Activated naive CD4-positive, alpha-beta T cell treated with anti-CD3 and anti-CD28 coated beads, Interleukin-2, amount 10 ng/mL, durations not matched to agents 7 days and 5 days (primary cell): Measurements from ENCODE around the gene ERCC1.

Experiments
- CTCF ChIA-PET: fragments of 350-600 bp; sonication (Branson Sonifier 250); formaldehyde crosslinking; loops from one replicate; lab custom pipeline; 2021; ENCODE audit warnings: antibody characterized with exemption; lab: Charles Lee
- DNase-seq: peaks from one replicate; pipeline ENCODE4 v3.0.0-alpha.2; 2020
- H3K27ac Mint-ChIP-seq: one replicate; pipeline ENCODE4 v1.8.0; 2021; ENCODE audit warnings: mild to moderate bottlenecking, moderate library complexity, mixed read lengths
- H3K27me3 Mint-ChIP-seq: one replicate; pipeline ENCODE4 v1.8.0; 2021; ENCODE audit warnings: mild to moderate bottlenecking, mixed read lengths
- H3K36me3 Mint-ChIP-seq: one replicate; pipeline ENCODE4 v1.8.0; 2021; ENCODE audit warnings: mixed read lengths
- H3K4me1 Mint-ChIP-seq: one replicate; pipeline ENCODE4 v1.8.0; 2021; ENCODE audit warnings: mixed read lengths
- H3K4me3 Mint-ChIP-seq: one replicate; pipeline ENCODE4 v1.8.0; 2021; ENCODE audit warnings: mild to moderate bottlenecking, moderate library complexity, mixed read lengths
- H3K9me3 Mint-ChIP-seq: one replicate; pipeline ENCODE4 v1.8.0; 2021; ENCODE audit warnings: mixed read lengths

Gene ERCC1

DNA sequence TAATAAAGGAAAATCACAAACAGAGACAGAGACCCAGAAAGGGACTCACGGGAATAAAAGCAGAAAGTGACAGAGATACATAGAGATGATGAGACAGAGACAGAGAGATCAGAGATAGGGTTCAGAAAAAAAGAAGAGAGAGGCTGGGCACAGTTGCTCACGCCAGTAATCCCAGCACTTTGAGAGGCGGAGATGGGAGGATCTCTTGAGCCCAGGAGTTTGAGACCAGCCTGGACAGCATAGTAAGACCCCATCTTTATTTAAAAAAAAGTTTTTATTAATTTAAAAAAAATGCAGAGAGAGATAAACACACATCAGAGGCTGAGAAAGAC, 24.7 kb upstream of the ERCC1 start:
- Mint-ChIP-seq H3K4me1 (peaks cover 55% of the 10 kb centered on the region), H3K27me3 (peaks cover 15% of the 10 kb centered on the region), H3K9me3 (no peaks in the 10 kb centered on the region), H3K27ac (no peak overlapping the region), H3K4me3 (no peak overlapping the region), H3K36me3 (peaks cover 4% of the 10 kb centered on the region)
- DNase-seq = no peak
- CTCF ChIA-PET = interaction anchor here (1.0 to 6.4 kb wide), 6 partner anchors 9 to 194 kb away, joined by 3 to 68 read pairs (median 14); partner anchors contain the start of gene FOSB

- Mint-ChIP-seq H3K4me1 (peaks cover 62% of the 10 kb centered on the region), H3K9me3 (no peaks in the 10 kb centered on the region), H3K4me3 (no peak overlapping the region), H3K27me3 (peaks cover 20% of the 10 kb centered on the region), H3K36me3 (peaks cover 4% of the 10 kb centered on the region), H3K27ac (no peak overlapping the region)
- CTCF ChIA-PET = interaction anchor here (0.7 to 6.4 kb wide), 6 partner anchors 16 to 192 kb away, joined by 3 to 68 read pairs (median 3); partner anchors contain the start of genes EML2, FOSB and PPP1R13L
- DNase-seq = no peak
Measured at GRCh38 chr19:45446944-45447343, 23.2 kb upstream of the ERCC1 start.

GRCh38 chr19:45446295-45446694, 22.6 kb upstream of the ERCC1 start:
- Mint-ChIP-seq H3K9me3 (no peaks in the 10 kb centered on the region), H3K4me3 (no peak overlapping the region)

DNA sequence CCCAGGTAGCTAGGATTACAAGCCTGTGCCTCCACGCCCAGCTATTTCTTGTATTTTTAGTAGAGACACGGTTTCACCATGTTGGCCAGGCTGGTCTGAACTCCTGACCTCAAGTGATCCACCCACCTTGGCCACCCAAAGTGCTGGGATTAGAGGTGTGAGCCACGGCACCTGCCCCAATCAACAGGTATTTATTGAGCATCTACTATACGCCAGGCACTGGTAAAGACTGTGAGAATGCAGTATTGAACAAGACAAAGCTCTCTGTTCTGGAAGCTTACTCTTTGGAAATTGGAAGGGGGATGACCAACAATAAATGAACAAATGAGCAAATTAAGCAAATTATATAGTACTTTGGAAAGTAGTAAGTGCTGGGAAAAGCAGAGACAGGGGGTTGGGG, 21.4 kb upstream of the ERCC1 start:
- CTCF ChIA-PET = interaction anchor here (0.6 to 6.4 kb wide), 5 partner anchors 22 to 322 kb away, joined by 3 to 68 read pairs (median 6); partner anchors contain the start of gene FOSB
- H3K4me1 Mint-ChIP-seq = peaks cover 60% of the 10 kb centered on the region
- no peak for DNase-seq
- H3K27me3 Mint-ChIP-seq = peaks cover 20% of the 10 kb centered on the region
- peaks cover 4% of the 10 kb centered on the region for H3K36me3 Mint-ChIP-seq
- H3K9me3 Mint-ChIP-seq = no peaks in the 10 kb centered on the region
- H3K4me3 Mint-ChIP-seq = no peak overlapping the region
- H3K27ac Mint-ChIP-seq = no peak overlapping the region

More at GRCh38 chr19:45446295-45446694, 22.6 kb upstream of the ERCC1 start:
- peak; percentile 46 for DNase-seq
- CTCF ChIA-PET = interaction anchor here (0.7 to 6.4 kb wide), 8 partner anchors 16 to 236 kb away, joined by 3 to 68 read pairs (median 3); partner anchors contain the start of genes EML2, FOSB and PPP1R13L
- Mint-ChIP-seq H3K36me3 (peaks cover 4% of the 10 kb centered on the region), H3K4me1 (peaks cover 57% of the 10 kb centered on the region), H3K27me3 (peaks cover 20% of the 10 kb centered on the region), H3K27ac (no peak overlapping the region)

GRCh38 chr19:45444318-45445041, 20.8 kb upstream of the ERCC1 start:
- DNase-seq = peak; percentile 86
- Mint-ChIP-seq H3K27me3 (peaks cover 20% of the 10 kb centered on the region), H3K9me3 (no peaks in the 10 kb centered on the region), H3K27ac (no peak overlapping the region), H3K4me1 (peaks cover 55% of the 10 kb centered on the region), H3K4me3 (no peak overlapping the region), H3K36me3 (peaks cover 4% of the 10 kb centered on the region)
- CTCF ChIA-PET = interaction anchor here (6.2 to 6.4 kb wide), 2 partner anchors 23 to 33 kb away, joined by 32 to 68 read pairs; partner anchors contain the start of gene FOSB

DNA sequence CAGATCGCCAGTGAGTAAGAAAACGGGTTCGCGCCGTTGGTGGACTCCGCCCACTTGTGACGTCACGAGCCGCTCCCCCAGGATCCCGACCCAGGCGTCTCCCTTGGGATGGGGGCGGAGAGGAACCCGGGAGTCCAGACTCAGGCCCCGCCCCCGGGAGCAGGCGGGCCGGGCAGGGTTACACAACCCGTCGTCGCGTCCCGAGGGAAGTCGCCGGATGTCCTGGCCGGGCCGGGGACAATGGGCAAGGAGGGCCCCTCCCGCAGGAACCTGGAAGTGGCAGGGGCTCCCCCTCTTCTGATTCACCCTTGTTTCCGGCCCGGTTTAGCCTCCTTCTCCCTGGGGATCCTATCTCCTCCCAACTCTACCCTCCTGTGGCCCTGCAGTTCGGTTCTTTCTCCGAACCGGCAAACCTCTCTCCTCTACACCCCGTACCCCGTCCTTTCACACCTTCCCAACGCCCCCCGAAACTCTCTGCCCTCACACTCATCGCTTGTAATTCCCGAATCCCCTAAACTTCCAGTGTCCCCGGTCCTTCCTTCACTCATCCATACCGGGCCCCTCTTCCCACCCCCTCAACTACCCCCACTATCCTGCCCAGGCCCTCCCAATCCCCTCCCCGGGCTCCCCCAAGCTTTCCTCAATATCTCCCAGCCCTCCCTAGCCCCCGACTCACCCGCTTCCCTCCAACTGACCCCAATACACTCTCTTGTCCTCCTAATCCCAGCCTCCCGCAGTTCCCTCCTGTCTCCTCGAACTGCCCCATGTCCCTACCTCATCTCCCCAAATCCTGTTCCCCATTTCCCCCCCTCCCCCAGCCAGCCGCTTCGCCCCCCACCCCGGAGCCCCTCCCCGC, 20.0 kb upstream of the ERCC1 start:
- DNase-seq = peak; percentile 71
- peaks cover 55% of the 10 kb centered on the region for H3K4me1 Mint-ChIP-seq
- peaks cover 20% of the 10 kb centered on the region for H3K27me3 Mint-ChIP-seq
- CTCF ChIA-PET = interaction anchor here (8.5 kb wide), 1 partner anchor 35 kb away, joined by 229 read pairs; no protein-coding TSS in a partner anchor
- H3K36me3 Mint-ChIP-seq = peaks cover 3% of the 10 kb centered on the region
- H3K9me3 Mint-ChIP-seq = no peaks in the 10 kb centered on the region
- H3K4me3 Mint-ChIP-seq = peak overlapping the region; percentile 64
- H3K27ac Mint-ChIP-seq = no peak overlapping the region

DNA sequence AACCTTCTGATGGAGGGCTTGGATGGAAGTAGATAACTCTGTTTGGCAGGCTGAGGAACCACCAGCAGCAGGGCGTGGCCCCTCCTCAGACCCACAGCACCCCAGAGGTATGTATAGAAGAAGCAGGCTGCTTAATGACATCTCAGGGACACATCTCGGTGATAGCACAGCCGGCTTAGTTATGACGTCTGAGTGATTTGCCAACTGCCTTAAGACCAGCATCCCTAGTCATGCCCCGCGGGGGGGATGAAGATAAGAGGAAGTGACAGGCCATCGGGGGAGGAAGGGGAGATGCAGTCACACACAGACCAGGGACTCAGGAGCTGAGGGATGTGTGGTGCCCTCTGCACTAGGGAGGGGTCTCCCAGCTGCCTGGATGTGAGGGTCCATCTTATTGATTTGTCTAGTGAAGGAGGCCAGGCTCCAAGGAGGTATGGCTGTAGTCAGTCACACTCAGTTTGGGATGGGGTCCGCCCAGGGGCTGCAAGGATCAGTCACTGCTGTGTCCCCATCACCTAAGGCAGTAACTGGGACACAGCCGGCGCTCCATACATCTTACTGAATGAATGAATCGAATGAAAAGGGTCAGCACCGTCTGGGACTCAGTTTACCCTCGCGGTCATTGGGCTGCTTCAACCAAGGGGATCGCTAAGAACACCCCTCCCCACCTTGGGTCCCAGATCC, 19.2 kb upstream of the ERCC1 start:
- no peaks in the 10 kb centered on the region for H3K9me3 Mint-ChIP-seq
- no peak overlapping the region for H3K27ac Mint-ChIP-seq
- DNase-seq = peak; percentile 56
- CTCF ChIA-PET = interaction anchor here (8.5 kb wide), 1 partner anchor 36 kb away, joined by 229 read pairs; no protein-coding TSS in a partner anchor
- H3K4me1 Mint-ChIP-seq = peaks cover 52% of the 10 kb centered on the region
- H3K27me3 Mint-ChIP-seq = peaks cover 20% of the 10 kb centered on the region
- H3K36me3 Mint-ChIP-seq = peaks cover 3% of the 10 kb centered on the region
- peak overlapping the region; percentile 64 for H3K4me3 Mint-ChIP-seq

DNA sequence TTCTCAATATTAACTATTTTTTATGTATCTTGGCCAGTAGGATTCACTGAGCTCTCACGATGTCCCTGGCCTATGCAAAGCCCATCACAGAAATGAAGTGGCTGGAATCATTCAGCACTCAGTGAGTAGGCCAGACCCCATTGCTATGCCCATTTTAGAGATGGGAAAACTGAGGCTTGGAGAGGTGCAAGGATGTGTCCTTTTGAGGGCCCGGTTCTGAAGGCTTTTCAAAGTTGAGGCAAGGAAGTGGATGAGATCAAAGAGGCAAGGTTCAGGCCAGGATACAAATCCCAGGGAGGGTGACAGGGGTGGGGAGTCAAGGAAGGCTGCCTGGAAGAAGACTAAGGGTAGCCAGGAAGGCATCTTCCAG, 18.7 kb upstream of the ERCC1 start:
- peaks cover 20% of the 10 kb centered on the region for H3K27me3 Mint-ChIP-seq
- peaks cover 3% of the 10 kb centered on the region for H3K36me3 Mint-ChIP-seq
- H3K4me3 Mint-ChIP-seq = peak overlapping the region; percentile 16
- H3K27ac Mint-ChIP-seq = no peak overlapping the region
- DNase-seq = no peak
- H3K4me1 Mint-ChIP-seq = peaks cover 52% of the 10 kb centered on the region
- no peaks in the 10 kb centered on the region for H3K9me3 Mint-ChIP-seq
- CTCF ChIA-PET = interaction anchor here (1.1 to 8.5 kb wide), 2 partner anchors 36 to 43 kb away, joined by 3 to 229 read pairs; no protein-coding TSS in a partner anchor

- peak overlapping the region; percentile 64 for H3K4me3 Mint-ChIP-seq
- H3K9me3 Mint-ChIP-seq = no peaks in the 10 kb centered on the region
Measured at GRCh38 chr19:45440873-45441654, 17.3 kb upstream of the ERCC1 start.

DNA sequence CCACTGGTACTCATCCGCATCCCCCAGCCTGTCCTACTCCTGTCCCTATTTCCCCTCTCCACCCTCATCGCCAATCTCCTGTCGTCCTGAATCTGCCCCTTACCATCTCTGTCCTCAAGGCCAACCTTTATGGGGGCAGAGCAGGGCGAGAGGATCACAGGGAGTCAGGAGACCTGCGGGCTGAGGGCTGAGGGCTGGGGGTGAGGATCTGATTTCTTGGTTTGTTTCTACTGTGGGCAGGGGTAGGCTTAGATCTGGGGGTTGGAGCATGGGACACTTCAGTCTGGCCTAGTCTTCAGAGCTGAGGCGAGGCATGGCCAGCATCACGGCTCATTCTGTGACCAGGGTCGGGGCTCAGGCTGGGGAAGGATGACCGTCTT, 16.5 kb upstream of the ERCC1 start:
- Mint-ChIP-seq H3K36me3 (no peaks in the 10 kb centered on the region), H3K4me3 (peak overlapping the region; percentile 64), H3K27ac (peak overlapping the region; percentile 67), H3K4me1 (peaks cover 44% of the 10 kb centered on the region), H3K9me3 (no peaks in the 10 kb centered on the region), H3K27me3 (peaks cover 23% of the 10 kb centered on the region)
- CTCF ChIA-PET = interaction anchor here (0.9 to 8.5 kb wide), 16 partner anchors 9 to 202 kb away, joined by 3 to 229 read pairs (median 10); partner anchors contain the start of genes ERCC1, FOSB and PPP1R13L
- no peak for DNase-seq

More at GRCh38 chr19:45440873-45441654, 17.3 kb upstream of the ERCC1 start:
- no peak for DNase-seq
- H3K4me1 Mint-ChIP-seq = peaks cover 46% of the 10 kb centered on the region
- peaks cover 20% of the 10 kb centered on the region for H3K27me3 Mint-ChIP-seq
- peak overlapping the region; percentile 67 for H3K27ac Mint-ChIP-seq
- H3K36me3 Mint-ChIP-seq = no peaks in the 10 kb centered on the region
- CTCF ChIA-PET = interaction anchor here (0.7 to 8.5 kb wide), 9 partner anchors 8 to 45 kb away, joined by 3 to 229 read pairs (median 12); partner anchors contain the start of genes ERCC1 and FOSB

DNA sequence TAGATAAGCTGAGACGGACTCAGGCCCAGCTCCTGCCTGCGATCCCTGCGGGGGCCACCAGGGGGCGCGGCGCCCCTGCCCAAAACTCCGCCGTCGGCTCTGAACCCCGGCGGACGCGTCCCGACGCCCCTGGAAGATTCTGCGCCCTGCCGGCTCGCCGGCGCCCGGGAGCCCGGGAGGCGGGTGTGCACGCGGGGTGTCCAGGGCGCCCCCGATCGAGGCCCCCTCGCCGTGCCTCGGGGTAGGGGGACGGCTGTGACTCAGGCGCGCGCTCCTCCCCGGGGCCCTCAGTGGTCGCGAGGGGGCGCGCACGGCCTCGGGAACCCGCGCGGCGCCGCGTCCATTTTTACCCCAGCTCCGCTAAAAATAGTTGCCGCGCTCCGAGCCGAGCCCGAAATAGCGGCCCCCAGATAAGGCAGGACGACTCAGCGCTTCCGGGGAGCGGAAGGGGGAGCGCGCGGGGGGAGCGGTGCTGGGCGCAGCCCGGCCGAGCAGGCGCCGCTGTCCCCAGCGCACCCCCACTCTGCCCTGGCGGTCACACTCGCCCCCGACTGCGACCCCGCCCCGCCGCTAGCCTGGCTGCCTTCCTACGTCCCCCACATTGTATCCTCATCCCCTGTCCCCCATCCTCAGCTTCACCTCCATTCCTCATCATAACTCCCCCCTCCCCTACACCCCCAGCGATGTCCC, 16.0 kb upstream of the ERCC1 start:
- Mint-ChIP-seq H3K4me1 (peaks cover 41% of the 10 kb centered on the region), H3K4me3 (peak overlapping the region; percentile 64), H3K9me3 (no peaks in the 10 kb centered on the region), H3K27me3 (peaks cover 21% of the 10 kb centered on the region), H3K36me3 (no peaks in the 10 kb centered on the region), H3K27ac (peak overlapping the region; percentile 67)
- CTCF ChIA-PET = interaction anchor here (0.7 to 8.5 kb wide), 30 partner anchors 9 to 253 kb away, joined by 3 to 229 read pairs (median 4); partner anchors contain the start of genes ERCC1, FOSB, PPM1N and PPP1R13L
- peak; percentile 87 for DNase-seq

DNA sequence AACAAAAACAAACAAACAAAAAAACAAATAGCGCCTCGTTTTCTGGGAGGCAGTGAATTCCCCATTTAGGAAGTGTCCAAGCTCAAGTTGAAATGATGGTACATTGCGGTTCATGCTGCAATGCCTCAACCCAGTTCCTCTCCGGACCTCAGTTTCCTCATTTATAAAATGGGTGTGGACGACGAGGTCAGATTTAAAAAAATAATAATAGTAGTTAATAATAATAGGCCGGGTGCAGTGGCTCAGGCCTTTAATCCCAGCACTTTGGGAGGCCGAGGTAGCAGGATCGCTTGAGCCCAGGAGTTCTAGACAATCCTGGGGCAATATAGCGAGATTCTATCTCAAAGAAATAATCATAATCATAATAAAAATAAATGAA, 15.5 kb upstream of the ERCC1 start:
- Mint-ChIP-seq H3K4me3 (peak overlapping the region; percentile 61), H3K27ac (peak overlapping the region; percentile 33), H3K36me3 (no peaks in the 10 kb centered on the region), H3K9me3 (no peaks in the 10 kb centered on the region), H3K4me1 (peaks cover 37% of the 10 kb centered on the region), H3K27me3 (peaks cover 16% of the 10 kb centered on the region)
- CTCF ChIA-PET = interaction anchor here (0.7 to 8.5 kb wide), 29 partner anchors 9 to 253 kb away, joined by 3 to 229 read pairs (median 5); partner anchors contain the start of genes ERCC1, FOSB, PPM1N and PPP1R13L
- no peak for DNase-seq
